Stromal cell of bone marrow (primary cell): ENCODE measurements around the gene ADAMTS16.

ENCODE experiments used
- DNase-seq: peaks from one replicate; pipeline ENCODE4 v3.0.0-alpha.2; 2012; ENCODE audit warnings: low read depth

The ADAMTS16 gene

DNA sequence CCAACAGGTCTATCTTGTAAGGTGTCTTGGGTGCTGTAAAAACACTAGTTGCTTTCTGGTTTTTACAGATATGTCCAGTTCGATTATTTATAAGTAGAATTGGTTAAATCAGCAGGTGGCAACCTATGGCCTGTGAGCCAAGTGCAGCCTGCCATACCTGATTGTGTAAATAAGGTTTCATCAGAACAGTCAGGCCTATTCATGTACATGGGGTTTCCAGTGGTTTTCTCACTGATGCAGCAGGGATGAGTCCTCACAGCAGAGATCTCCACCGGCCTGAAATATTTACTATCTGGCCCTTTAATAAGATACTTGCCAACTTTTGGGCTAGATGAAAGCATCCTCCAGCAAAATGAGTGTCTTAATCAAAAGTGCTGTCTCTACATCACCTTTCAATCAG, 149.4 kb downstream of the ADAMTS16 start:
- no peak for DNase-seq

DNA sequence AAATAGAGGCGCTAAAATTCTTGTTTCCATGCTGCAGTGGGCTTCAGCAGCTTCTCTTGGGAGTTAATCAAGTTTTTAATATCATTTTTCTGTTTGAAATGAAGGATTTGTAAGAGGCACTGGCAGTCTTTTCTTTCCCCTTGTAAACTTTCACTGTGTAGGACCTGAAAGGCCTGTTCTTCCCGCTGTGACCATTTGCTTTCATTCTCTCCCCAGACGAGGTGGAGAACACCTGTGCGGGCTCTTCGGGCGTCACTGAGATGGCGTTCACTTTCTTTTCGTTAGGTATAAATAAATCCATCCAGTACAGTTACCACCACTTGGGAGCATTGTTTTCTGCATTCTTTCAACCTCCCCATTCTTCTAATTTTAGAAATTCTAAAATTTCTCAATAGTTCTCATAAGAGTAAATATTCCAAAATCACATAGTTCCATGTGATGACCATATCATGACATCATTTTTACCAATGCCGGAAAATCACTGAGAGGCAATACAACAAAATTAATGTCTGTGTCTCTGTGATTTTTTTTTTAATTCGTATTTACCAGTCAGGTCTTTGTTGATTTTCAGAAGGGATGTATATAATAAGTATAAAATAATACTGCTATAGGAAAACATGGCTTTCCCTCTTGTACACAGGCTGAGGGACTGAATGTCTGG, 150.7 kb downstream of the ADAMTS16 start:
- DNase-seq = no peak

DNA sequence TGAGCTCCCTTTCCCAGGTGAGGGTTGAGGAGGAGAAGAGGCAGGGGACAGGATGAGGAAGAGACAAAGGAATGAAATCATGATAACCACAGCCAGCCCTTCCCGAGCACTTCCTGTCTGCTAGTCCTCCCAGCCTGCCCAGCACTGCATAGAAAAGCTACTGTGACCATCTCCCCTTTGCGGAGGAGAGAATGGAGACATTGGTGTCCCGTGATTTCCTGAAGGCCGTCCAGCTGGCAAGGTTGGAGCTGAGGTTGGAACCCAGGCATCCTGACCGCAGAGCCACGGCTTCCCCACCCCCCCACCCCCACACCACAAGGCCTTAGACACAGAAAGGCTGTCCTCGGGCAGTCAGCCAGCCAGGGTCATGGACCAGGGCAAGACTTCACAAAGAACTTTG, 151.2 kb downstream of the ADAMTS16 start:
- DNase-seq = no peak

DNA sequence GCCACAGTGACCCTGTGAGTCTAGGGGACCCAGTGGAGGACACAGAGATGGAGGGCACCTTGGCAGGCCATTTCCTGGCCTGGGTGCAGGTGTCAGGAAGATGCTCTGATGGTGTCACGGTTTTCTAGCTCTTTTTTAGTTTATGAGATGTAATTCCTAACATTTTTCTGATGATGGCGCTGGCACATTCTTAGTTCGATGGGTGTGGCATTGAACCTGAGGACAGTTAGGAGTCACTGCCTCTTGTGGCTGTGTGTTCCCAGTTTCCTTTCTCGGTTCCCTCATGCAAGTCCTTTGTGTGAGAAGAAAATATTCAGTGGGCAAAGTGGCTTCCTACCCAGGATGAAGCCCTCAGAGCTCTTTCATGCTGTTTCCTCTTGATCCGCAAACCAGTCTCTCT, 152.9 kb downstream of the ADAMTS16 start:
- no peak for DNase-seq

DNA sequence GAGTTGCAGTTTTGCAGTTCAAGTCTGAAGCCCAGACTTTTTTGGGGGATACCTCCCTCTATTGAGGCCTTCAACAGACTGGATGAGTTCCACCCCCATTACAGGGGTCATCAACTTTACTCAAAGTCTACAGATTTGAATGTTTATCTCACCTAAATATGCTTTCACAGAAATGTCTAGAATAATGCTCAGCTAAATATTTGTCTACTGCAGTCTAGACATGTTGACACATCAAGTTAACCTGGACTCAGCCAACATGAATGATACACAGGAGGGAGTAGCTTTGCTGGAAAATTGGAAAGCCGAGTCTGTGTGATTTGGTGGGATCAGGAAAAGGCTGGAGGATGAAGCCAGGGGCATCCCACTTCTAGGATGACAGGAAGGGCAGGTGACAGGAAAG, 154.3 kb downstream of the ADAMTS16 start:
- no peak for DNase-seq

DNA sequence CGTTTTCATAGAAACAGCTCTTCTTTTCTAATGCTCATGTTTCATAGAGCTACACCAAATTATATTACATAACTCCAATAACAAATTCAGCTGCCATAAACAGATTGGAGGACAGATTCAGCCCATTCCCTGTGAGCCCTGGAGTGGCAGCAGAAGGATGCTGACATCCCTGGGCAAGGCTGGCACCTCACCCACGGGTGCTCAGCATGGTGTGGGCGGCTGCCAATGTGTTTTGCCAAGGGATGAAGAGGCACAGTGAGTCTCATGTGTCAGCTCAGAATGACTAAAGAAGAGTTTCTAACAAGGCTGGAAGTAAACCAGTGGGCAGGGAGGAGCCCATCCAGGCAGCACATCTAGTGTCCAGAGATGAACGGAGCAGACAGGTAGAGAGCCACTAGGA, 155.2 kb downstream of the ADAMTS16 start:
- no peak for DNase-seq

DNA sequence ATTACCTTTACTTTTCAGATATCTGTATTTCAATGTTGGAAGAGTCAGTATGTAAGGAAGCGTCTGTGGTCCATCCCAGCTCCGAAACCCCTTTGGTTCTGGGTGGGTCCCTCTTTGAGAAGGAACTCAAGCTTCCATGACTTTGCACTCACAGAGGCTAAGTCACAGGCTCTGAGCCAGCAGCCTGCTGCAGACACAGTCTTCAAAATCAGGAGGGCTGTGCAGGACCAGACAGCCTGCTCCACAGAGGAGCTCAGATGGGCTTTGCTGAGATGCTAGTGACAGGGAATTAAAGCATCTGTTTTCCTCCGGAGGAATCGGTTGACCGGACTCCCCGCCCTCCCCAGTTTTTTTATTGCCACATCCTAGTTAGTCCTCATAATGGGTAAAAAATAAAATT, 155.9 kb downstream of the ADAMTS16 start:
- no peak for DNase-seq

DNA sequence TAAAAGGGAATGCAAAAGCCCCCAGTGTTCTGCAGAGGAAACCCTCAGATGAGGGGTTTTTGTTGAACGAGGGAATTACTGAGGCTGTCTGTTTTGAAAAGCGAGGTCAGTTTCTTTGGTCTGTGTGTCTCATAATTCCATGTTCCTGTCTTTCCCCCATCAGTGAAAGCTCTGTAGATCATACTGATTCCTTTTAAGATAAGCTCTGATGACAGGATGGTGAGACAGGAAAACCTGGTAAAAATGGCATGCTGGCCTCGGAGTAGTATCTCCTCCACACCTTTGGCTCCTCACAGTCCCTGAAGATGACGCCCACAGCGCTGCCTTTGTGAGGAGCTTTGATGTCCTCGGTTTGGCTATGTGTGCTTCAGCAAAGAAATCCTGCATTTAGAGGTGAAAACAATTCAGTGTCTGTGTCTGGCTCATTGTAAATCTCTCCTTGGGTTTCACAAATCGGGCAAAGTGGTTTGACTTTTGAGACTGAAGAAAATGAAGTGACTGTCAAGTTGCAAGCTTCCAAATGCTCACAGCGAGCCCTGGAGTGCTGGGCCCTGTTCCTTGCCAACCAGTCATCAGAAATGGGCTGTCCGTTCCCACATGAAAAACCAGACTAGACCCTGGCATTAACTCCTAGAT, 157.4 kb downstream of the ADAMTS16 start:
- DNase-seq = no peak

DNA sequence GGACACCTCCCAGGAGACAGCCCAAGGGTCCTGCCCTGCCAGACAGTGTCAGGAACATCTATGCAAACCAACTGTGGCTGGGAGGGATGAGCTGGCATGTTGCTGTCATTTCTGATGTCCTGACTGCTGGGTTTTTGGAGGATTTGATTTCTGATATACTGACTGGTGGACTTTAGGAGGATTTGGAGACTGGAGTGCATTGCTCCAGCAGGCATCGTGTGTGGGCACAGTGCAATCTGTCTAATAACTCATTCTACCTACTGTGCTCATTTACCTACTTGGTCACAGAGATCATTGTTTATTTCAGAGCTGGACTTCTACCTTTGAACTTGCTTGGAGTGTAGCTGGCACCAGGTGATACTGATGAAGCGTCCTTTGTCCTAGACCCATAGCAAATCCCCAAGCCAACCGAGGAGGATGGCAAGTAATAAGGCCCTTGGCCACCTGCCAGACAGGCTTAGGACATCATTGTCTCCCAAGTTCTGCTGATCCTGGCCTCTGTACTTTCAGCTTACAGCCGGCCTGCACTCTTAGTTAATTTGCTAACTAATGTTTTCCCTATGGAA, 158.0 kb downstream of the ADAMTS16 start:
- no peak for DNase-seq

DNA sequence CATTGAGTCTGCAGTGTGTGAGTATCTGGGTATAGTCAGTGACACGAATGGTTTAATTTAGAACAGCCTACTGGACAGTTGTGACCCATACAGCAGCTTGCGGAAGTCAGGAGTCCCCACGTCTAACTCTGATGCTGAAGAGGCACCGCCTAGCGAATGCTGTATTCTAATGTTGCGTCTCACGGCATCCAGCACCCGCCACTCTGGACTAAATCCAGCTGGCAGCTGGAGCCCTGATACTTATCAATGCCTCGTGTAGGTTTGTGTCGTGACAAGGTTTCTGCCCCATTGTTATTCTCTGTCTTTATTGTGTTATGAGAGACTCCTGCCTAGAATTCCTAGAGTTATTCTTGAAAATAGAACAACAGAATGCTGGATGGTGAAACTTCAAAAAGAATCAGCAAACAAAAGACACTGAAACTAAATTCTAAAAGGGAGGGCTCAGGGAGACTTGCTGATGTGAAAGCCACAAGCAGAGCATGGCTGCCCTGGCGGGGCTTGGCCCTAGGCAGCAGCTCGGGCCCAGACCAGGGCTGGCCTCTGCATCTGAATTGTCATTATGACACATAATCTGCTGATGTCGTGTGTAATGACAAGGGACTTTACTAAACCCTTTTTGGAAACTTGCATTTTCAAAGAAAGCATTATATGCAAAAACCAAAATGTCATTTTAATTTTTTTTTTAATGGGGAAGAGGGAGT, 158.9 kb downstream of the ADAMTS16 start:
- DNase-seq = no peak

DNA sequence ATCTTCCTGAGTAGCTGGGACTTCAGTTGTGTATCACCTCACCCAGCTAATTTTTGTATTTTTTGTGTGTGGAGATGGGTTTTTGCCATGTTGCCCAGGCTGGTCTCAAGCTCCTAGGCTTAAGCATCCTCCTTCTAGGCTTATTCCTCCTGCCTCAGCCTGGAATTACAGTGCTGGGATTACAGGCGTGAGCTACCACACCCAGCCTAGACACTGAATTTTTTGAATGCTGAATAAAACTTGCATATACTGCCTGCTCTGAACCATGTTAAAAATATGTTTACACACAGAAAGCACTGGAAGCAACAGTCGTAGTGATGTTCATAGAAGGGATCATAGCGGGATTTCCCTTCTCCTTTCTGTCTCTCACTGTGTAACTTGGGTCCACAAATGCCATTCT, 161.0 kb downstream of the ADAMTS16 start:
- no peak for DNase-seq

DNA sequence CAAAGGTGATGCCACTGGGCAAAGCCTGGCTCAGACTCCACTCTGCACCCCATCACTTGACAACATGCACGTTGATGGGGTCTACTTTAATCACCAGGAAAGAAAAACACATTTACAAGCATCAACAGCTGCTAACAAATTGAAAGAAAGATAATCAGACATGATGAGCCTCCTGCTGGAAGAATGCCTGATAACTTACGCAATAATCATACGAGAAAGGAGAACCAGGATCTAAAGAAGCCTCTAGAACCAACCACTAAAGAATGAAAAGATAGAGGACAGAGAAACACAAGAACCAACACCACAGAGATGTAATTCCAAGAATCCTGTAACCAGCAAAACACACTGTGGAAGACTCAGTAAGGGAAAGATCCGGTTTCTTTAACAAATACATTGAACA, 162.1 kb downstream of the ADAMTS16 start:
- DNase-seq = no peak

DNA sequence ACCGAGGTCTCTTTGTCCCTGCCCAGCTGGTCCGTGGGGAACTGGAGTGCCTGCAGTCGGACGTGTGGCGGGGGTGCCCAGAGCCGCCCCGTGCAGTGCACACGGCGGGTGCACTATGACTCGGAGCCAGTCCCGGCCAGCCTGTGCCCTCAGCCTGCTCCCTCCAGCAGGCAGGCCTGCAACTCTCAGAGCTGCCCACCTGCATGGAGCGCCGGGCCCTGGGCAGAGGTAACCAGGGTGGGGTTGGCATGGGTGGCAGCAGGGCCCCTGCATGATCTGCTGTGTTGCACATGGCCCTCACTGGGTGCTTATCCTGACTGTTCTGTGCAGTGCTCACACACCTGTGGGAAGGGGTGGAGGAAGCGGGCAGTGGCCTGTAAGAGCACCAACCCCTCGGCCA, 163.1 kb downstream of the ADAMTS16 start:
- DNase-seq = no peak

DNA sequence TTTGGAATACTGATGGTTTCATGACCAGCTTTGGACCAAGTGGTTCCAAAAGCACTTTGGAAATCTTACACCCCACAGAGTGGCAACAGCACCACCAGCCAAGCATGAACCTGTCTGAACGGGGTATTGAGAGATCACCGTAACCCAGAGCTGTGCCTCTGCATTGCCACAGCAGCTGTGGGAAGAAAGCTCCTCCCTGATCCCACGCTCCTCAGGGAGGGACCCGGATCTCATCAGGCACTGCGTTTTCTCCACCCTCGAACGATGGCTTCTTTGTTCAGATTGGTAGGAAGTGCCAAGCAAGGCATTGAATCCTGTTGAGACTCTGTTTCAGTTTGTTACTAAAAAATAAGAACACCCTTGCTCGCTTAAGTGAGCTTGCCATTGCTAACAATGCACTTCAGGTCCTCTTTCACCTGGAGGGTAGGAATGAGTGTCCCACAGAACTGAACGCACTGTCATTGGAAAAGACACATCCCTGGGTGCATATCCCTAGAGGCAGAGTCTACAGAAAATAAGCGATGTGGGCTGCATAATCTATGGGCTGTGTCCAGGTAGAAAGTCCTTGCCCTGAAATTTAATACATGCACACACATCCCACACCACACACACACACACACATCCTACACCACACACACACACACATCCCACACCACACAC, 164.4 kb downstream of the ADAMTS16 start:
- DNase-seq = no peak

DNA sequence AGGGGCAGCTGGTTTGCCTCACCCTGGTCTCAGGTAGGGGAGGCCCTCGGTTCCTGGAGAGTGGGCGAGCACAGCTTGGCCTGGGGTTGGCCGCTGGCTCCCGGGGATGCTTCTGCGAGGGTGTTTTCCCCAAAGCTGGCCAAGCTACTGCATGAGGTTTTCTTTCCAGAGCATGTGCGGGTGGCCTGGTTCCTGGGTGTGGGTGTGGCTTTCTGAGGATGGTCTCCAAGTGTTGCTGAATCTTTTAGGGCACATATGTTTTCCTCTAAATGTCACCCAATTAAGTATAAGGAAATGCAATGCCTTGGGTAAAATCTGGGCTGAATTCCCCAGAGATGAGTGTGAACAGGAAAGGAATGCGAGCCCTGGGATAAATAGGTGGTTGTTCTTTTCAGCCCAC, 166.6 kb downstream of the ADAMTS16 start:
- DNase-seq = no peak

DNA sequence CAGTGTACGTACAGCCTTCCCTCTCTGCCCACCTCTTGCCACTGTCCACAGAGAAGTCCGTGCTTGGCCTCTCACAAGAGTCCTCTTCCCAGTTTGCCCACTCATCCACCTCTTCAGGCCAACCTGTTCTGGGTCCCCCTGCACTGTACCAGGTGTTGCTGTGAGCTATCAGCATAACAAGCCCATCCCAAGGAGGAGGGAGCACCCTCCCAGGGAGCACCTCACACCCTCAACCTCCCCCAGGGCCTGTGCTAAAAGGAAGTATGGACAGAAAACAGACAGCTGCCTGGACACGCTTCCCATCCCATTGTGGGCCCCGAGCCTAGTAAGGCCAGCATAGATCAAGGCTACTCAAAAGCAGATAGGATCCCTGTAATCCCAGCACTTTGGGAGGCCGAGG, 168.2 kb downstream of the ADAMTS16 start:
- no peak for DNase-seq

DNA sequence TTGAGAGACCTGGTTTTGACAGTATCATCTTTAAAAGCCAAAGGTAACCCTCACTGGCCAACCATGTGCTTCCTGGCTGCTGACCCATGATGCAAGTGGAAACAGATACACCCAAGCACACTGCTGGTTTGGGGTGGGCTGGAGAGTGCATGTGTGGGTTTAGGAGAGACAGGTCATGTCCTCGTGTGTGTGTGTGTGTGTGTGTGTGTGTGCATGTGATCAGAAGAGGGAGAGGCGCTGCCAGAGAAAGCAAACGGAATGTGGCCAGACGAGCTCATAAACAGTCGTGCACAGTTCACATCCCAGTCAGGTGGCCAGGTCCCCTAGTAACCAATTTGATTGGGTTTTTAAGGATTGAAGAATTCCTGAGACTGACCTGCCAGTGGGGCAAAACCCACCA, 169.5 kb downstream of the ADAMTS16 start:
- no peak for DNase-seq

DNA sequence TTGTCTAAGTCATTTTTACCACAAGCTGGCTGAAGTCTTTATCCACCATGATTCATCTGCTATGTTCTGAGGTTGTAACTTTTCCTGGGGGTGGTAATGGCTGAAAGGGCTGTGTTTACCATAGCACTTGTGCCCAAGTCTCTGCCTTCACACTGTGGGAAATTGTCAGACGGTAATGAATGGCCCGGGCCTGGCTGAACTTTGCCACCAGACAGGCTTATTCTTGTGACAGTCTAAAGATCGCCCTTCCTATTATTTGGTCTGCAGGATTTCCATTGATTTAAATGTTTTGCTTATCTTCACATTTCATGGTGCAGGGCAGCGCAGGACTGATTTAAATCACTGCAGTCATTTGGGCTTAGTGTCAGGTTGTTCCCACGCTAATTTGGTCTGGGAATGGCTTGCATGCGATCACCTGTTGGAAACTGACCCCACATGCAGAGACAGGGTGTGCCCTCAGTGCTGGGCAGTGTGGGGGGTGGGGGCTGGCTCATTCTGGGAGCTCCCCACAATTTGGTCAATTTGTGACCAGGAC, 173.0 kb downstream of the ADAMTS16 start:
- DNase-seq = peak; percentile 18

DNA sequence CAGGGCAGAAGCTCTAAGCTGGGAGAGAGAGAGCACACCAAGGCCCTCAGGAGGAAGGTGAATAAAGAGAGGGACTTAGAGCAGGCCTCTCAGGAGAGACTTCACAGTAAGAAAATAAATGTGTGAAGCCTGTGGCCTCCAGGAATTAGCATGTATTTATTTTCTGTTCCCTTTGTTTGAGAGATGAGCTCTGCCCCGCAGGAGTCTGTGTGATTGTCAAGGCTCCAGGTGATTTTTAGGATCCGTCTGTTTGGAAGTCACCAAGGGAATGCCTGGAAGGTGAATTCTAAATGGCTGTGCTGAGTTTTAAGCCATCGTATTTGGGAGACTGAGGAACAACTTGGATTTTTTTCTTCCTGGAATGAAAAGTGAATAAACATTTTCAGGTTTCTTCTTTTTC, 174.0 kb downstream of the ADAMTS16 start:
- no peak for DNase-seq

DNA sequence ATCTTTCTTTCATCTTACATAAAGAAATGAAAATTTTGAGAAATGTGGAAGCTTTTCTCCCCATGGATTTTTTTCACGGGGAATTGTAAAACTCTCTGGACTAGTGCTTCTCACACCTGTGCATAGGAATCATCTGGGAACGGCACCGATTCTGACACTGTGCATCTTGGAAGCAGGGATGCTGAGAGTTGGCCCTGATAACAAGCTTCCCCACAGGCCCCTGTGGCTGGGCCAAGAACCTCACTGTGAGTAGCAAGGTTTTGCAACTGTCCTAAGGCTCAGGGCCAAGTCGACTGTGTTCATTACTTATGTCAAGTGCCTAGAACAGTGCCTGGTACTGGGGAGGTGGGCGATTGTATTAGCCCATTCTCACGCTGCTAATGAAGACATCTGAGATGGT, 174.5 kb downstream of the ADAMTS16 start:
- DNase-seq = no peak

DNA sequence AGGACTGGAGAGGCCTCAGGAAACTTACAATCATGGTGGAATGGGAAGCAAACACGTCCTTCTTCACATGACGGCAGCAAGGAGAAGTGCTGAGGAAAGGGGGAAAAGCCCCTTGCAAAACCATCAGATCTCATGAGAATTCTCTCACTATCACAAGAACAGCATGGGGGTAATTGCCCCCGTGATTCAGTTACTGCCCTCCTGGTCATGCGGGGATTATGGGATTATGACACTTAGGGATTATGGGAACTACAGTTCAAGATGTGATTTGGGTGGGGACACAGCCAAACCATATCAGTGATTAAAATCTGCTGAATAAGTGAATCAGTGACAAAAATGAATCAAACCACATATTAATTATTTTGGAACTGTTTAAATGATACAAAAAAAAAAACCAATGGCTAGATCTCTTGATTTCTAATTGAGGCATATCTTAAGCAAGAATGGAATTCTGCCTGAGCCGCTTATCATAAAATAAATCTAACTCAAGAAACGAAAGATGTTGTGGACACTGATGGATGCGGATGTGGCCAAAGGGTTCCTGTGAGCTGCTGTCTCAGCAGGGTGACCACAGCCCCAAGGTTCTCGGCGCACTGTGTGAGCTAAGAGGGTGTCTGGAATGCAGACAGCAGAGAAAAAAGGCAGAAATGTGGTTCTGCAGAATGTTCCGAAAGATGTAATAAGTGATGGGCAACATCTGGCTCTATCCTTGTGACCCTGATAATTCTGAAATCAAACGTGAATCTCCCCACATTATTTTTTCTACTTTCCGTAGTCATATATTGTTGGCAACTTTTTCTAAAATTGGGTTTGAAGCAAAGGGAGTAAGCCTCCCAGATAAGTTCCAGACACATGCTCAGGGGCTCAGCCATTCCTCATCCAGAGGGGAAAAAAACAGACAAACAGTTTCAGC, 175.2 kb downstream of the ADAMTS16 start:
- DNase-seq = no peak
